RPMI8226 (cell line): ENCODE data around the gene HPD.
"Not testable (repeated sequence)": the region's sequence is repeated elsewhere in the genome, so short reads cannot be mapped to it uniquely, and the experiment has no call there.

ENCODE experiments used
- DNase-seq: peaks from one replicate; pipeline ENCODE4 v3.0.0-alpha.2; 2015

Gene HPD

GRCh38 chr12:121797937-121798786, 60.5 kb downstream of the HPD start:
- peak; percentile 55 for DNase-seq

- DNase-seq: no peak
Observed at GRCh38 chr12:121796855-121797751, 61.6 kb downstream of the HPD start.

GRCh38 chr12:121795034-121795968, 63.4 kb downstream of the HPD start:
- DNase-seq: peak; percentile 86

DNA sequence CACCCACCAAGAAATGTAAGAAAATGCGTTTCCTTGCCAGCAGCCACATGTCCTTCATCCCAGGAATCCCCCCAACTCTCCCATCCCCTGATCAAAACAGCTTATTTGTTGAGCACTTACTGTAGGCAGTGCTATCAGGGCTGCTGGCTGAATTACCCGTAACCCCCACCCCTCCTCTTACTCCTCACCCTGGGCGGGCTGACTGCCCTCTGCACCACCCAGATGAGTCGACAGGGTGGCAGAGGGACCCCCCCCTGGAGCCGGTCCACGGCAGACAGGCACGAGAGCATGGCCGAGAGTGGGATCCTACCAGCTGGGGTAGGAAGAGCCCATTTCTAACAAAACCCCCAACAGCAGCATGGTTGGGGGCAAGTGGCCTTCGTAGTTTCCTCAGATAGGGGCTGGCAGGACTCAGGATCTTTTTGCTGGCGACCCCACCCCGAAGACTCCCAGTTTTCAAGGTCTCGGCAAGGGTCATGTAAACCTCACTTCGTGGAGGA, 64.1 kb downstream of the HPD start:
- no peak for DNase-seq

- peak; percentile 96 for DNase-seq
Observed at GRCh38 chr12:121793838-121794533, 64.7 kb downstream of the HPD start.

DNA sequence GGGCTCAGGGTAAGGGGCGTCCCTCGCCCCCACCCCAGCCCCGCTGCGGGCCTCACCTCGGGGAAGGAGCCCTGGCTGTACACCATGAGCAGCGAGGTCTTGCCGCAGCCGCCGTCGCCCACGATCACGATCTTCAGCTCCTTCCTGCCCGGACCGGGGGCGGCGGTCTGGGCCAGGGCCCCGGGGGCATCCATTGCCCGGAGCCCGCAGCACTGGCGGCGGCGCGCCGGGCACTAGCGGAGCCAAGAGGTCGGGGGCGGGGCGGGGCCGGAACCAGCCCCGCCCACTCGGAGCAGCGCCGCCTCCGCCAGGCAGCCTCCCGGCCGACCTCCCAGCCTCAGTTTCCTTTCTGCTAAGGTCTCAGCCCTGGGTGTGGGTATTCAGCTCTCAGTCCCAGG, 65.2 kb downstream of the HPD start, which contains the start of gene RHOF:
TSS of gene RHOF (minus strand) at position 249 of the 398 bp plus-strand sequence. CDS start at position 194, 55 bp downstream.
- peak; percentile 71 for DNase-seq

DNA sequence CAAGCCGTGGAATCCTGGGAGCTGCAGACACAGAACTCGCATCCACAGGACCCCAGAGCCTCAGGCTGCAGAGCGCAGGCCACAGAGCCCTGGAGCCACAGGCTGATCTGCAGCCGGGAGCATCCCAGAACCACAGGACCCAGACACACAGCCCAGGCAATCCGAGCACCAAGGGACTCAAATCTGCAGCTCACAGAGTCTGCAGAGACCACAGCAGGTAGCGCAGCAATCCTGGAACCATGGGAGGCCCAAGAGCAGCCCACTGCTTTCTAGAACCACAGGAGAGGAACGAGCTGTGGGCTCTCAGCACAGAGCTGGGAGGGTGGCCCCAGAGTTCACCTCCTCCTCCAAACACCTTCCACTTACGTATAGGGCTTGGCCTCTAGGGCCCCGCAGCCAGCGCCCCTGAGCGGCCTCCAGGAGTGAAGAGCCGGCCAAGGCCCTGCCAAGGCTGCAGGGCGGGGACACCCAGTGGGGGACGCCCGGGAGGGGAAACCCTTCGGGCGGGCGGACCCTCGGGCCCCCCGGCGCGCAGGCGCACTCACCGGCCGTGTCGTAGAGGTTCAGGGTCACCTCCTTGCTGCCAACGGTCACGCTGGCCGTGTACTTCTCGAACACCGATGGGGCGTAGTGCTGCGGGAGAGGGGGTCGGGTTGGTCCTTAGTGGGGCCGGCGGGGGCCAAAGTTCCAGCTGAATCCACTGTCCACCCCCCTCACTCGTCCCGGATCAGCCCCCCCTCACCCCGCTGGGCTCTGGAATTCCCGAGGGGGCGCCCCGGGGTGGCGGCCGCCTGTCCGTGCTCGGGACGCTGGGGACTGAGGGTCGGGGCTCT, 65.8 kb downstream of the HPD start:
- DNase-seq: peak; percentile 15

- no peak for DNase-seq
Observed at GRCh38 chr12:121791671-121792551, 66.7 kb downstream of the HPD start.

DNA sequence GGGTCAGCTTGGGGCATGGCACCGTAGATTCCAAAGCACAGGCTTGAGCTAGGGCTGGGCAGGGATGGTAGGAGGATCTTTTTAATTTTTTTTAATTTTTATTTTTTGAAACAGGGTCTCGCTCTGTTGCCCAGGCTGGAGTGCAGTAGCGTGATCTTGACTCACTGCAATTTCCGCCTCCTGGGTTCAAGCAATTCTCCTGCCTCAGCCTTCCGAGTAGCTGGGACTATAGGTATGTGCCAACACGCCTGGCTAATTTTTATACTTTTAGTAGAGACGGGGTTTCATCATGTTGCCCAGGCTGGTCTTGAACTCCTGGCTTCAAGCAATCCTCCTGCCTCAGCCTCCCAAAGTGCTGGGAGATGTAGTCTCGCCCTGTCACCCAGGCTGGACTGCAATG, 67.9 kb downstream of the HPD start:
- not testable (repeated sequence) for DNase-seq

DNA sequence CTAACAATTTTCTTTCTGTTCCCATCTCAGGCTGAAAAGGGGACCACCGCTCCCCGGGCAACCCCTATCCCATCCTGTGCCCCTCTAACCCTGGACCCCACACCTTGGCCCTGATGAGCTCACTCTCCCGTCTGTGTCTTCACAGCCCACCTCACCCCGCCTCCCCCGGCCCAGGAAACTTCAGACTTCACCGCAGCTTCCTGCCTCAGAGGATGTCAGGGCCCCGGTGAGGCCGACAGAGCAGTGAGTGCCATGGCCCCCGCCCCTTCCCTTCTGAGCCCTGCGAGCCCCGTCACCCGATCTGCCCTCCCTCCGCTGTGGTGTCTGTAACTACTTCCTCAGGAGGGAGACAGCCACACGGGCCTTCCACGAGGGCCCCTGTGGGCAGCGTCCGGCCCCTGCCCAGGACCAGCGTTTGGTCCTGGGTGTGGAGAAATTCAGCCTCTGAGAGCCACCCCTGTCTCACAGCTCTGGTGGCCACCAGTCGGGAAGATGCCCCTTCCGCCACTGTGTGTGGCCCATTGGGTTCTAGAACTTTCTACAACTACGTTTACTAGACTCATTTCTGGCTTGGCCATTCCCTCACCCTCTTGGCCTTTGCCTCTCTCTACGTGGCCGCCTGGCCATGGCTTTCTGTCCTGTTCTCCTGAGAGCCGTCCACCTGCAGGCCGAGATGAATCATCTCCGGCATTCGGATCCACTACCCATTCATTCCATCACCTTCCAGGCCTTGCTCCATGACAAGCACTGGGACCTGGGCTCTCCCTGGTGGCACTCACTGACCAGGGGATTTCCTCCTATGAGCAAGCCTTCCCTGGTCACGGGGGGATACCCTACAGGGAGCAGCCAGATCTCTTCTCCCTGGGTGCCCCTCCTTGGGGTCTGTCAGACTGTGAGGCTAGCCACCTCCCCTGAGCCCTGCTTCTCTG, 68.6 kb downstream of the HPD start:
- peak; percentile 61 for DNase-seq
